Cerebellar nuclear complex (tissue), 1 donor: ENCODE results near the gene PHF2.

Experiments
- DNase-seq, 2 experiments: peaks; one replicate each; lab custom pipeline; 2025; lab: John Stamatoyannopoulos, UW

The PHF2 gene

GRCh38 chr9:93652604-93653592 lies 76.5 kb downstream of the PHF2 start:
- DNase-seq: no peak

- no peak for DNase-seq
These were observed 77.4 kb downstream of the PHF2 start for GRCh38 chr9:93653760-93654159.

- no peak for DNase-seq
These were observed 78.1 kb downstream of the PHF2 start for GRCh38 chr9:93654351-93654961.

- DNase-seq: no peak
These were observed 79.4 kb downstream of the PHF2 start for GRCh38 chr9:93655621-93656425.

GRCh38 chr9:93656426-93657239 lies 80.2 kb downstream of the PHF2 start:
- DNase-seq: no peak

GRCh38 chr9:93657331-93658111 lies 81.1 kb downstream of the PHF2 start:
- DNase-seq: no peak

- DNase-seq: no peak
These were observed 82.0 kb downstream of the PHF2 start for GRCh38 chr9:93658184-93658925.

- no peak for DNase-seq
These were observed 82.9 kb downstream of the PHF2 start for GRCh38 chr9:93659044-93659836.

GRCh38 chr9:93659837-93660177 lies 83.4 kb downstream of the PHF2 start:
- DNase-seq: no peak

- DNase-seq: no peak
These were observed 84.1 kb downstream of the PHF2 start for GRCh38 chr9:93660352-93661046.

- no peak for DNase-seq
These were observed 85.2 kb downstream of the PHF2 start for GRCh38 chr9:93661591-93661990.

- DNase-seq: no peak
These were observed 85.7 kb downstream of the PHF2 start for GRCh38 chr9:93662016-93662638.

GRCh38 chr9:93662952-93663572 lies 86.7 kb downstream of the PHF2 start:
- DNase-seq: no peak

GRCh38 chr9:93663877-93664548 lies 87.6 kb downstream of the PHF2 start:
- no peak for DNase-seq

GRCh38 chr9:93664549-93665120 lies 88.3 kb downstream of the PHF2 start:
- DNase-seq: no peak

GRCh38 chr9:93665128-93665636 lies 88.8 kb downstream of the PHF2 start:
- no peak for DNase-seq
